Bronchial epithelial cell (primary cell): ENCODE results near the gene SCN7A. TPM values are rescaled to one million over a fixed set of nuclear protein-coding genes. Genes with fewer than 3 reads are reported as not detected.
A peak's percentile ranks its signal among the peaks of the same experiment; 100 is the strongest.

Source experiments
- DNase-seq: peaks from one replicate; pipeline ENCODE4 v3.0.0-alpha.2; 2010; ENCODE audit warnings: low read depth
- FAIRE-seq: peaks from 2 replicates; lab custom pipeline; 2011; peaks lifted over from hg19 to GRCh38; lab: Jason Lieb, UNC
- H3K27me3 ChIP-seq: 2 replicates; pipeline ENCODE4 v1.5.1; 2011; ENCODE audit warnings: low read length; ENCODE audit not compliant: control insufficient read depth, insufficient read depth
- H3K36me3 ChIP-seq: 2 replicates; pipeline ENCODE4 v1.5.1; 2011; ENCODE audit warnings: low read length; ENCODE audit not compliant: control insufficient read depth, insufficient read depth
- H3K4me3 ChIP-seq: 2 replicates; pipeline ENCODE4 v1.5.1; 2011; ENCODE audit warnings: mild to moderate bottlenecking, low read depth, low read length, control low read depth
- CTCF ChIP-seq: IDR thresholded peaks from 2 replicates; pipeline ENCODE4 v1.5.1; 2011; ENCODE audit warnings: mild to moderate bottlenecking, moderate library complexity, low read length, control low read depth, inconsistent platforms; ENCODE audit not compliant: insufficient read depth, severe bottlenecking
- total RNA-seq: library from RNA; depleted of rRNA; stranded (reverse); fragments of >200 nt; gene quantifications from 2 replicates; pipeline ENCODE4 v1.2.1, GENCODE V29; 2014

The SCN7A gene
- total RNA-seq, 1 donor from 2014 or later, result not detected

GRCh38 chr2:166451468-166451867 lies 42.6 kb downstream of the SCN7A start:
- FAIRE-seq, result no peak
- H3K4me3 ChIP-seq, result no peak overlapping the region
- DNase-seq, result peak; percentile 50
- TF ChIP-seq CTCF, result no peak
- H3K27me3 ChIP-seq, result no peaks in the 10 kb centered on the region
- no peaks in the 10 kb centered on the region for H3K36me3 ChIP-seq

GRCh38 chr2:166449439-166449838 lies 44.6 kb downstream of the SCN7A start:
- Histone ChIP-seq H3K36me3 (no peaks in the 10 kb centered on the region), H3K27me3 (no peaks in the 10 kb centered on the region), H3K4me3 (no peak overlapping the region)
- no peak for TF ChIP-seq CTCF
- DNase-seq (no peak), FAIRE-seq (no peak)

GRCh38 chr2:166448106-166448505 lies 45.9 kb downstream of the SCN7A start:
- no peak for FAIRE-seq

DNA sequence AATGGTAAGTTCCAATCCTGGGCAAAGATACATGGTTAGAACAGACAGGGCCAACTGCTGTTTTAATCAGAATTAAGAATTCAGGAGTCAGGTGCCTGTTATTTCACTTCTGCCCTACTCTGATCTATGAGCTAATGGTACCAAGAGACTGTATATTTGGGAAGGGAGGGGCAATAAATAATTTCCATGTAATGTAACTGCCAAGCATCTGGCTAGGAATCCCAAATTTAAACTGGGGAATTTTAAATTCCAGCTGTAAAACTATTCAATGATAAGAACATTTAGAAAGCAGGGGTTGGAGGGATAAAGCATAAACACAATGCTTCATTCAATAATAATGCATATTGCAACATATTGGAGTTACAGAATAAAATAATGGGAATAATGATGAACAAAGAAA lies 49.7 kb downstream of the SCN7A start:
- DNase-seq, result no peak
- no peak for TF ChIP-seq CTCF
- H3K36me3 ChIP-seq, result no peaks in the 10 kb centered on the region
- H3K27me3 ChIP-seq, result no peaks in the 10 kb centered on the region
- H3K4me3 ChIP-seq, result no peak overlapping the region
- FAIRE-seq, result no peak

More at GRCh38 chr2:166448106-166448505, 45.9 kb downstream of the SCN7A start:
- no peak for DNase-seq
- Histone ChIP-seq H3K36me3 (no peaks in the 10 kb centered on the region), H3K27me3 (no peaks in the 10 kb centered on the region), H3K4me3 (no peak overlapping the region)
- TF ChIP-seq CTCF, result no peak

DNA sequence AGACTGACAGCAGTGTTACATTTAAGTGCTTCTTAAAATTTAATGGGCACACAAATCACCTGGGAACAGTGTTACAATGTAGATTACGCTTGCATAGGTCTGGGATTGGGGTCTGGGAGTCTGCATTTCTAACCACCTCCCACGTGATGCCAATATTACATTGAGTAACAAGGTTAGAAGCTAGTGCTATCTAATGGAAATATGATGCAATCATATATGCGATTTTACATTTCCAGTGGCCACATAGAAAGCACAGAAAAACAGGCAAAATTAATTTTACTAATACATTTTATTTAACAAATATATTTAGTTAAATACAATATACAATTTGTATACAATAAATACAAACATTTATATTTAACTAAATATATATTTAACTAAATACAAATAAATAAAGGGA lies 53.7 kb downstream of the SCN7A start:
- Histone ChIP-seq H3K36me3 (no peaks in the 10 kb centered on the region), H3K4me3 (no peak overlapping the region), H3K27me3 (no peaks in the 10 kb centered on the region)
- DNase-seq, result no peak
- no peak for TF ChIP-seq CTCF
- FAIRE-seq, result no peak

GRCh38 chr2:166439078-166439477 lies 55.0 kb downstream of the SCN7A start:
- no peak for DNase-seq
- no peak overlapping the region for H3K4me3 ChIP-seq
- no peaks in the 10 kb centered on the region for H3K27me3 ChIP-seq
- FAIRE-seq, result no peak
- no peaks in the 10 kb centered on the region for H3K36me3 ChIP-seq
- no peak for TF ChIP-seq CTCF
